GM12875 (cell line): ENCODE data around the gene CELF5.

Experiments used
- H3K4me3 ChIP-seq: one replicate; pipeline ENCODE4 v1.5.1; 2011; ENCODE audit warnings: low read depth, low read length, control low read depth
- CTCF ChIP-seq: IDR thresholded peaks from 2 replicates; pipeline ENCODE4 v1.5.1; 2011; ENCODE audit warnings: low read depth, mild to moderate bottlenecking, control low read depth, inconsistent platforms, low read length, moderate library complexity, borderline replicate concordance; ENCODE audit not compliant: insufficient read depth

CELF5 gene

GRCh38 chr19:3277649-3278048 is 53.2 kb downstream of the CELF5 start:
- no peak for TF ChIP-seq CTCF
- H3K4me3 ChIP-seq: no peak overlapping the region

GRCh38 chr19:3278294-3278693 is 53.8 kb downstream of the CELF5 start:
- no peak overlapping the region for H3K4me3 ChIP-seq
- TF ChIP-seq CTCF: no peak

- TF ChIP-seq CTCF: no peak
- H3K4me3 ChIP-seq: no peak overlapping the region
Measured at GRCh38 chr19:3278749-3279148, 54.3 kb downstream of the CELF5 start.

GRCh38 chr19:3279306-3279705 is 54.8 kb downstream of the CELF5 start:
- no peak overlapping the region for H3K4me3 ChIP-seq
- TF ChIP-seq CTCF: no peak

- H3K4me3 ChIP-seq: no peak overlapping the region
- TF ChIP-seq CTCF: no peak
Measured at GRCh38 chr19:3281026-3281425, 56.6 kb downstream of the CELF5 start.

- no peak for TF ChIP-seq CTCF
- H3K4me3 ChIP-seq: no peak overlapping the region
Measured at GRCh38 chr19:3282155-3282554, 57.7 kb downstream of the CELF5 start.

- no peak for TF ChIP-seq CTCF
- H3K4me3 ChIP-seq: no peak overlapping the region
Measured at GRCh38 chr19:3282564-3282963, 58.1 kb downstream of the CELF5 start.
